Measurements from ENCODE around the gene GNA14.

DNA sequence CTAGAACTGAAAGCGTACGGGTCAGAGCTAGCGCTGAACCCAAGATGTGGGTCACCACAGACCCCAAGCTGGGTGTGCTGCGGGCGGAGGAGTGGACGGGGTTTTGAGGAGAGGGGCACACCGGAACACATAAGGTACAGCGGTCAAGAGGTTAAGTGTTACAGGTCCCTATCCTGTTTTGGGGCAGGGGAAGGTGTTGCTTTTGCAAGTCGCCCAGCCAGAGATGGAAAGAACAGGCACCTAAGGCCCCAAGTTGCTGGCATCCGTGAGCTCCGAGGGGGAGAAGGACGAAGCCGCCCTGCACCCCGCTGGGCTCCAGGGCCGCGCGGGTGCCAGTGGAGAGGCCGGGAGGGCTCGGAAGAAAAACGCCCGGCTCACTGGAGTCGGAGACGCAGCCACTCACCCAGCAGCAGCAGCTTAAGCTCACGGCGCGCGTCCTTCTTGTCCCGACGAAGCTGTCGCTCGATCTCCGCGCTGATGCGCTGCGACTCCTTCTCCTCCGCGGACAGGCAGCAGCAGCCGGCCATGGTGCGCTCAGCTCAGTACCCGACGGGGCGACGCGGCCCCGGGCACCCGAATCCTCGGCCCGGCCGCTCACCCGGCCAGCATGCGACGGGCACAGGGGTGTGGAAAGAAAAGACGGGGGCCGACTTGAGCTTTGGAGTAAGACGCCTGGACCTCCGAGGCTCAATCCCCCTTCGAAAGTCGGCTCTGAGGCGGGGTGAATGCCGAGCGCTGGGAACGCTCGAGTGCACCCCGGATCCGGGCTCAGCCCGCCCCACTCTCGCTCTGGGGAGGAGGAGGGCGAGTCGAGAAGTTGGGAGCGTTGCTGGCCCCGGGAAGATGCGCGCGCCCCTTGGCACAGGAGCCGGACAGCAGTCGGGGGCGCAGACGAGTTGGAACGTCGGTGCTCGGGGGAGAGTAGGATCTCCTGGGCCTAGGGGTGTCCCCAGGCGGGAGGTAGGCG is 572 bp downstream of the GNA14 start:
- TF ChIP-seq ZNF274 (IDR thresholded peaks at IDR 0.05; ENCODE audit: low read depth, low read length) (no peak), YY1 (IDR thresholded peaks at IDR 0.05; ENCODE audit: insufficient read depth, insufficient read length) (no peak)
